PC-9 (cell line): ENCODE measurements around the gene CCL22.

Source experiments
- CTCF ChIP-seq: fragments of 200-600 bp; sonication (generic); conservative IDR thresholded peaks from 2 replicates; pipeline ENCODE4 v1.6.1; 2017; ENCODE audit warnings: mixed run types, antibody characterized with exemption, mild to moderate bottlenecking, moderate library complexity
- EZH2 ChIP-seq: fragments of 200-600 bp; sonication (generic); IDR thresholded peaks from 2 replicates; pipeline ENCODE4 v1.8.0; 2017; ENCODE audit warnings: antibody characterized with exemption, low read depth

GRCh38 chr16:57352636-57353047 lies 5.9 kb upstream of the CCL22 start:
- TF ChIP-seq CTCF (no peak), EZH2 (no peak)
